ENCODE results near the gene IRS2.

Gene IRS2

DNA sequence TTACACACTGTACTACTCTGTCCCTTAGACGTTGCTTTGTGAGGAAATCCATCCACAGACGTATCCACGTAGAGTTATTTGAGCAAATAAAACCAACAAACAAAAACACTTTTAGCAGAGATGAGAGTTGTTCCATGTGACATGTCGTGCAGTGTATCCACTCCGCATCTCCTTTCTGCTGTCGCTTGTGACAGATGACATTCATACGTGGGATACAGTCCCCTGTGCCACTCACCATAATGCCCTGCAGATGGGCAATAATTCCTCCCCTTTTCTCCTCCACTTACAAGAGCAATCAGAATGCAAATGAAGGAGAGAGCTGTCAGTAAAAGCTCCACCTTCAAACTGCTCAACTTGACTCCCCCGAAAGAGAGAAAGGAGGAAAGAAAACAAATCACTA lies 26.0 kb downstream of the IRS2 start:
- no peak for TF ChIP-seq CTCF (IDR thresholded peaks at IDR 0.05; ENCODE audit: control extremely low read depth, extremely low read depth, low read depth, missing control alignments)
- DNase-seq (ENCODE audit: extremely low spot score), result no peak
- POLR2A ChIA-PET, result no interaction called here
- CTCF ChIA-PET, result no interaction called here

GRCh38 chr13:109759609-109760008 lies 26.8 kb downstream of the IRS2 start:
- ChIA-PET CTCF (no interaction called here), POLR2A (no interaction called here)
- DNase-seq (ENCODE audit: extremely low spot score), result no peak
- TF ChIP-seq CTCF (IDR thresholded peaks at IDR 0.05; ENCODE audit: control extremely low read depth, extremely low read depth, low read depth, missing control alignments), result no peak

DNA sequence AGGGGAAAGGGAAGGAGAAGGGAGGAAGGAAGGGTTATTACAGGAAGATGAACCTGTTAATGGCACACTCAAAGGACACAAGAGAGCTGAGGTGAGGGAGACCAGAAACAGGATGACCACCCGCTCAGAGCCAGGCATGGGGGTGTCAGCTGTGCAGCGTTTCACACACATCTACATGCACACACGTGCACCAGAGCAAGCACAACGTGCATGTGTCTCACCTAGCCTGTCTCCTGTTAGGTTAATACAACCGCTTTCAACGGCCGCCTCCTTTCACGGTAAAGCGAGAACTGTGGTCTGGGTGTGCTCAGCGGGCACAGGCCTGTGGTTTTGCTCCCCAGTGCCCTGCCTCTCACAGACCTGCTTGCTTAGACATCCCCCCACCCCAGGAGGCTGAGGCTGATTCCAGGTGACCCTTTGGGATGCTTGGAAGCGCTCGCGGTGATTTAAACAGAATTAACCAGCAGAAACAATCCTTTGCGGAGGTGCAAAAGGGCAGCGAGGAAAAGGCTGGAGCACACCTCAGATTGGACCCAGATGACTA lies 27.4 kb downstream of the IRS2 start:
- no peak for DNase-seq (ENCODE audit: extremely low spot score)
- no peak for TF ChIP-seq CTCF (IDR thresholded peaks at IDR 0.05; ENCODE audit: control extremely low read depth, extremely low read depth, low read depth, missing control alignments)
- CTCF ChIA-PET, result interaction anchor here (1.2 to 1.8 kb wide), 2 partner anchors 10 to 15 kb away, joined by 4 to 8 read pairs; no protein-coding TSS in a partner anchor
- POLR2A ChIA-PET, result no interaction called here

GRCh38 chr13:109756778-109757177 lies 29.6 kb downstream of the IRS2 start:
- CTCF ChIA-PET, result no interaction called here
- no peak for DNase-seq (ENCODE audit: extremely low spot score)
- POLR2A ChIA-PET, result no interaction called here
- TF ChIP-seq CTCF (IDR thresholded peaks at IDR 0.05; ENCODE audit: control extremely low read depth, extremely low read depth, low read depth, missing control alignments), result no peak

- DNase-seq (ENCODE audit: extremely low spot score), result no peak
- ChIA-PET POLR2A (no interaction called here), CTCF (interaction anchor here (1.2 kb wide), 1 partner anchor 12 kb away, joined by 3 read pairs; no protein-coding TSS in a partner anchor)
- no peak for TF ChIP-seq CTCF (IDR thresholded peaks at IDR 0.05; ENCODE audit: control extremely low read depth, extremely low read depth, low read depth, missing control alignments)
Measured at GRCh38 chr13:109755997-109756396, 30.4 kb downstream of the IRS2 start.

DNA sequence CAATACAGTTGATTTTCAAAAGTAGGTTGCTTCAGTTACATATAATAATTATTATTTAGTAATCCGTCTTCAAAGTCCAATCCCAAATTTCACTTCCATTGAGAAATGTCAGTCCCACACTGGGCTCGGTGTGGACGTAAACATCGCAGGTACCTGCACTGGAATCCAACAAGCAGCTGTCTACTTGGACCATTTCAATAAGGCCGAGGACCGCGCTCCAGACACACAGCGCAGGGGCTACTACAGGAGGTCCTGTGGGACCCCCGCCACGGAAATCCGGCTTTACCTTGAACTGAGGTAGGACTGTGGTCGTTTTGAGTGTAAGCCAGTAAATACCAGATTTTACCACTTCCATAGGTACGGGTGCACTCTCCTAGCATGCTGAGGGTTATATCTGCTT lies 30.8 kb downstream of the IRS2 start:
- TF ChIP-seq CTCF (IDR thresholded peaks at IDR 0.05; ENCODE audit: control extremely low read depth, extremely low read depth, low read depth, missing control alignments), result no peak
- POLR2A ChIA-PET, result no interaction called here
- DNase-seq (ENCODE audit: extremely low spot score), result no peak
- CTCF ChIA-PET, result interaction anchor here (1.2 kb wide), 1 partner anchor 12 kb away, joined by 3 read pairs; no protein-coding TSS in a partner anchor
